C4-2B (cell line): ENCODE data around the gene VIPR1.

ENCODE experiments used
- CTCF ChIP-seq: fragments of 450-650 bp; conservative IDR thresholded peaks from 2 replicates; pipeline ENCODE4 v1.5.1; 2017; ENCODE audit warnings: mild to moderate bottlenecking
- ZFX ChIP-seq: fragments of 450-650 bp; IDR thresholded peaks from 2 replicates; pipeline ENCODE4 v1.6.1; 2017

- TF ChIP-seq CTCF (no peak), ZFX (no peak)
Measured at GRCh38 chr3:42510325-42510724, 7.9 kb downstream of the VIPR1 start.
